Peyer's patch (tissue), 4 donors: ENCODE measurements around the gene RNF123.

ENCODE experiments used
- POLR2A ChIP-seq, 2 donors: fragments of 450-650 bp; IDR thresholded peaks; one replicate each; pipeline ENCODE4 v1.5.1; 2017; ENCODE audit warnings: antibody characterized with exemption in 2 of 2, mild to moderate bottlenecking in 2 of 2, moderate library complexity in 2 of 2
- TF ChIP-seq, protein P1 (sequence below), 6 experiments: fragments of 450-650 bp in 4 of 6; fragments of 200-600 bp in 2 of 6; sonication (generic) in 1 of 6; IDR thresholded peaks; one replicate each; pipeline ENCODE4 v1.5.1; 2017 to 2019; ENCODE audit warnings: antibody characterized with exemption in 6 of 6, mild to moderate bottlenecking in 3 of 6, moderate library complexity in 1 of 6

DNA sequence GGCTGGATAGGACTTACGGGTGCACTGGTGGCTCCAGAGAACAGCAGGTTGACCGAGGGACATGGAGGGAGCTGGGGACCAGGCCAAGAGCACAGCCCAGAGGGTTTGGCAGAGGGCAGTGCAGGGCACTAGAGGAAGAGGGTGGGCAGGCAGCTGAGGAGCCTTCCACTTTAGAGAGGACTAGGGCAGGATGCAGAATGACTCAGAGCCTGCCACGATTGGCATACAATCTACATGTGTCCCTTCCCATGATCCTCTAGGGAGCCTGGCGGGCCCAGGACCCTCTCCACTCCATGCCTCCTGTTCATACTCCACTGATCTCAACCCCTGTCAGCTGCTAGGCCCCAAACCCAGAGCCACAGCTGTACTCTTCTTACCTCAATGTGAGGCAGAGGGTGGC, 29.6 kb upstream of the RNF123 start:
- TF ChIP-seq, protein P1, sequence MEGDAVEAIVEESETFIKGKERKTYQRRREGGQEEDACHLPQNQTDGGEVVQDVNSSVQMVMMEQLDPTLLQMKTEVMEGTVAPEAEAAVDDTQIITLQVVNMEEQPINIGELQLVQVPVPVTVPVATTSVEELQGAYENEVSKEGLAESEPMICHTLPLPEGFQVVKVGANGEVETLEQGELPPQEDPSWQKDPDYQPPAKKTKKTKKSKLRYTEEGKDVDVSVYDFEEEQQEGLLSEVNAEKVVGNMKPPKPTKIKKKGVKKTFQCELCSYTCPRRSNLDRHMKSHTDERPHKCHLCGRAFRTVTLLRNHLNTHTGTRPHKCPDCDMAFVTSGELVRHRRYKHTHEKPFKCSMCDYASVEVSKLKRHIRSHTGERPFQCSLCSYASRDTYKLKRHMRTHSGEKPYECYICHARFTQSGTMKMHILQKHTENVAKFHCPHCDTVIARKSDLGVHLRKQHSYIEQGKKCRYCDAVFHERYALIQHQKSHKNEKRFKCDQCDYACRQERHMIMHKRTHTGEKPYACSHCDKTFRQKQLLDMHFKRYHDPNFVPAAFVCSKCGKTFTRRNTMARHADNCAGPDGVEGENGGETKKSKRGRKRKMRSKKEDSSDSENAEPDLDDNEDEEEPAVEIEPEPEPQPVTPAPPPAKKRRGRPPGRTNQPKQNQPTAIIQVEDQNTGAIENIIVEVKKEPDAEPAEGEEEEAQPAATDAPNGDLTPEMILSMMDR (IDR thresholded peaks at IDR 0.05): no peak
- no peak for TF ChIP-seq POLR2A (IDR thresholded peaks at IDR 0.05)
